Activated naive CD4-positive, alpha-beta T cell treated with anti-CD3 and anti-CD28 coated beads, Interleukin-2, amount 50 U/mL, for 16 hours (primary cell): ENCODE data around the gene PKHD1.
"Not testable (repeated sequence)": the region's sequence is repeated elsewhere in the genome, so short reads cannot be mapped to it uniquely, and the experiment has no call there.

Experiments used
- DNase-seq: peaks from one replicate; pipeline ENCODE4 v3.0.0-alpha.2; 2020

Gene PKHD1

GRCh38 chr6:51922479-51922878 lies 164.9 kb downstream of the PKHD1 start:
- not testable (repeated sequence) for DNase-seq

- not testable (repeated sequence) for DNase-seq
Observed at GRCh38 chr6:51918347-51918746, 169.1 kb downstream of the PKHD1 start.

GRCh38 chr6:51915098-51915497 lies 172.3 kb downstream of the PKHD1 start:
- DNase-seq: no peak

- no peak for DNase-seq
Observed at GRCh38 chr6:51913265-51913664, 174.1 kb downstream of the PKHD1 start.

- DNase-seq: no peak
Observed at GRCh38 chr6:51910851-51911250, 176.6 kb downstream of the PKHD1 start.

- no peak for DNase-seq
Observed at GRCh38 chr6:51908243-51908642, 179.2 kb downstream of the PKHD1 start.

GRCh38 chr6:51901766-51902764 lies 185.3 kb downstream of the PKHD1 start:
- DNase-seq: no peak

GRCh38 chr6:51893366-51893765 lies 194.0 kb downstream of the PKHD1 start:
- no peak for DNase-seq

GRCh38 chr6:51892750-51893149 lies 194.7 kb downstream of the PKHD1 start:
- no peak for DNase-seq

- DNase-seq: no peak
Observed at GRCh38 chr6:51892339-51892738, 195.1 kb downstream of the PKHD1 start.

- no peak for DNase-seq
Observed at GRCh38 chr6:51891784-51892183, 195.6 kb downstream of the PKHD1 start.

GRCh38 chr6:51887859-51888258 lies 199.6 kb downstream of the PKHD1 start:
- no peak for DNase-seq

- no peak for DNase-seq
Observed at GRCh38 chr6:51885957-51886356, 201.5 kb downstream of the PKHD1 start.

- no peak for DNase-seq
Observed at GRCh38 chr6:51868591-51869355, 218.6 kb downstream of the PKHD1 start.

GRCh38 chr6:51866867-51867266 lies 220.5 kb downstream of the PKHD1 start:
- no peak for DNase-seq

GRCh38 chr6:51865996-51866395 lies 221.4 kb downstream of the PKHD1 start:
- no peak for DNase-seq

- no peak for DNase-seq
Observed at GRCh38 chr6:51865176-51865575, 222.2 kb downstream of the PKHD1 start.

- DNase-seq: no peak
Observed at GRCh38 chr6:51857134-51857533, 230.3 kb downstream of the PKHD1 start.

GRCh38 chr6:51856508-51856907 lies 230.9 kb downstream of the PKHD1 start:
- DNase-seq: no peak

GRCh38 chr6:51855310-51856082 lies 231.9 kb downstream of the PKHD1 start:
- no peak for DNase-seq

GRCh38 chr6:51854876-51855275 lies 232.5 kb downstream of the PKHD1 start:
- no peak for DNase-seq

GRCh38 chr6:51854347-51854746 lies 233.1 kb downstream of the PKHD1 start:
- no peak for DNase-seq

GRCh38 chr6:51853109-51853508 lies 234.3 kb downstream of the PKHD1 start:
- DNase-seq: not testable (repeated sequence)
